Stimulated activated memory B cell treated with anti-CD40 and anti-IgM and Interleukin-4, amounts not matched to agents 10 μg/mL and 1 μg/mL and 100 μg/mL, for 72 hours (primary cell): ENCODE measurements around the gene SMIM26.

Experiments
- ATAC-seq: fragments of 150-1000 bp; cut with Tn5 transposase; 2 replicates; pipeline ENCODE4 v1.10.0; 2021
- H3K27ac Mint-ChIP-seq: one replicate; pipeline ENCODE4 v1.8.0; 2022; ENCODE audit warnings: mild to moderate bottlenecking, mixed read lengths
- H3K27me3 Mint-ChIP-seq: one replicate; pipeline ENCODE4 v1.8.0; 2022; ENCODE audit warnings: mixed read lengths
- H3K36me3 Mint-ChIP-seq: one replicate; pipeline ENCODE4 v1.8.0; 2022; ENCODE audit warnings: mixed read lengths
- H3K4me1 Mint-ChIP-seq: one replicate; pipeline ENCODE4 v1.8.0; 2022; ENCODE audit warnings: mixed read lengths
- H3K4me3 Mint-ChIP-seq: one replicate; pipeline ENCODE4 v1.8.0; 2022; ENCODE audit warnings: mild to moderate bottlenecking, moderate library complexity, mixed read lengths
- H3K9me3 Mint-ChIP-seq: one replicate; pipeline ENCODE4 v1.8.0; 2022; ENCODE audit warnings: mixed read lengths

The SMIM26 gene

DNA sequence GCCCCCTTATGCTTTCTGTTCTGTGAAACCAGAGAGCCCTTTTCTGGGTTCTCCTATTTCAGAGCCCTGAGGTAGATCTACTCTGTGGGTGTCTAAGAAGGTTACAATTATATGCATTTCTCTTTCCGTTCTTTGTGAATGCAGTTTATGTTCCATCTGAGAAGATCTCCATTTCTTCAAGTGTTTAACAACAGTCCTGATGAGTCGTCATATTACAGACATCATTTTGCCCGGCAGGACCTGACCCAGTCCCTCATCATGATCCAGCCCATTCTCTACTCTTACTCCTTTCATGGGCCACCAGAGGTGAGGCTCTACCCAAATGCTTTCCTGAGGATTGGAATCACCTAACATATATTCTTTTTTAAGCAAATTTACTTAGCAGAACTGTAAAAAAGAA lies 18.8 kb upstream of the SMIM26 start:
- H3K27me3 Mint-ChIP-seq, result no peaks in the 10 kb centered on the region

DNA sequence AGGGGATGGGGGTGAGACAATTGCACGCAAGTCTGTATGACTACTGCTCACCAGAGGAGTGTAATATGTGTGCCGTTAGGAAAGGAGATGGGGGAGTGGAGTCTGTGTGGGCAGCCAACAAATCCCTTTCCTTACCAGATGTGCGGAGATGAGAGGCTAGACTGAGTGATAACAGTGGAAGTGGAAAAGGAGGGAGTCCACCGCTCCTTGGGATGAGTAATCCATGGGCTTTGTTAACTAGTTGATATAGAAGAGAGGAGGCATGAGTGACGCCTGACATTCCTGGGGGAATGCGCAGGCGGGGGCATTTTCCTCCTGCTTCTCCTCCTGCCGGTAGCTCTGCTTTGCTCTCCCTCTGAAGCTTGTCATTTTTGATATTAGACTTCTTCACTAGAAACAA lies 13.5 kb upstream of the SMIM26 start:
- H3K27ac Mint-ChIP-seq, result no peak overlapping the region
- ATAC-seq, result no peak

More for the DNA sequence above, 18.8 kb upstream of the SMIM26 start:
- peaks cover 63% of the 10 kb centered on the region for H3K36me3 Mint-ChIP-seq
- no peak overlapping the region for H3K4me3 Mint-ChIP-seq
- no peak overlapping the region for H3K27ac Mint-ChIP-seq
- H3K4me1 Mint-ChIP-seq, result no peaks in the 10 kb centered on the region
- no peak for ATAC-seq
- H3K9me3 Mint-ChIP-seq, result no peaks in the 10 kb centered on the region

DNA sequence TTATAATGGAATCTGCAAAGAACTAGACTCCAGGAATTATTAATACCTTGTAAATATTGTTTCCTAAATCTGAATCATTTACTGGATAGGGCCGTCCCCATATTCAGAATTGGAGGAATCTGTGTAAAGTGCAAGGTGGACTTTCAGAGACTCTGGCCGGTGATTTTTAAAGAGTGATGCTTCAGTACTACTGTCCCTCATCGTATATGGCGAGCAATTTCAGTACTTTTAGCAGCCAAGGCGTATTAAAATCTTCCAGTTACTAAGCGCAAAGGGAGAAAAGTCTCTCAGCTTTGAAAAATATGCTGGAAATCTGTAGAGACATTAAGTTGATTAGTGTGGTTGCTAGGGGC lies 483 bp downstream of the SMIM26 start:
- no peaks in the 10 kb centered on the region for H3K27me3 Mint-ChIP-seq
- H3K27ac Mint-ChIP-seq, result peak overlapping the region; percentile 91
- no peak for ATAC-seq
- H3K4me3 Mint-ChIP-seq, result peak overlapping the region; percentile 83
- peaks cover 10% of the 10 kb centered on the region for H3K9me3 Mint-ChIP-seq
- peaks cover 27% of the 10 kb centered on the region for H3K36me3 Mint-ChIP-seq
- H3K4me1 Mint-ChIP-seq, result peaks cover 26% of the 10 kb centered on the region

More for the DNA sequence above, 13.5 kb upstream of the SMIM26 start:
- H3K36me3 Mint-ChIP-seq, result peaks cover 64% of the 10 kb centered on the region
- no peak overlapping the region for H3K4me3 Mint-ChIP-seq
- no peaks in the 10 kb centered on the region for H3K27me3 Mint-ChIP-seq
- H3K4me1 Mint-ChIP-seq, result no peaks in the 10 kb centered on the region
- H3K9me3 Mint-ChIP-seq, result no peaks in the 10 kb centered on the region

DNA sequence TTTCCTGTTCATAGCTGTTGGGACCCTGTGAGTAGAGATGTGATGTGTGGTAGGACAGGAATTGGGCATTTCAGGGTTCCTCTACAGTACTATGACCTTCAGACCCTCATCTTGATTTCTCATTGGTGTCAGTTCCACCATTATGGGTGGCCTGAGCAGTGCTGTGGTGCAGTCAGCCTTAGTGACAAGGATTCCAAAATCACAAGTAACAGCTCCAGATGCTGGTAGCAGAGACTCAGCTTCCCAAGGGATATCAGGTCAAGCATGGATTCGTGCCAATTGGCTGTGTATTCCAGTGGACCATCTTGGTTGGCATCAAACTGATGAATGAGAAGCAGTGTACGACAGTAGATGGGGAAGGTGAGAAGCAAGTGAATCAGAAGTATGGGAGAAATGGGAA lies 3.8 kb downstream of the SMIM26 start:
- Mint-ChIP-seq H3K27ac (no peak overlapping the region), H3K36me3 (peaks cover 29% of the 10 kb centered on the region), H3K4me1 (peaks cover 26% of the 10 kb centered on the region), H3K9me3 (peaks cover 10% of the 10 kb centered on the region), H3K4me3 (no peak overlapping the region), H3K27me3 (no peaks in the 10 kb centered on the region)
- ATAC-seq, result no peak

DNA sequence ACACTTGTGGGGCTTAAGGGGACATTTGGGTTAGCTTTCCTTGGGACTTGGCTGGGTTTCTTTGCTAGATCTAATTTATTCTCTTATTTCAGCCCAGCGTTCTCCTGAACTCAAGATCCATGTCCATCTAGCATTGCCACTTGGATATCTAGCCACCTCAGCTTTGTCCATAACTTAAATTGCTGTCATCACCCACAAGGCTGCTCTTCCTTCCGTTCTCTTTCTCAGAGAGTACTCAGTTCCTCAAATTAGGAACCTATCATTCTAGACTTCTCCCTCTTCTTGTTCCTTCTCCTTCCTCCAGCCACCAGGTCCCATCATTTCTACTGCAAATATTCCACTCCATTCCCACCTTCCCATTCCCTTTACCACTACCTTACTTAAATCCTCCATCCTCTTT lies 4.3 kb downstream of the SMIM26 start:
- Mint-ChIP-seq H3K4me3 (no peak overlapping the region), H3K27ac (no peak overlapping the region), H3K4me1 (peaks cover 24% of the 10 kb centered on the region), H3K36me3 (peaks cover 29% of the 10 kb centered on the region), H3K9me3 (peaks cover 10% of the 10 kb centered on the region), H3K27me3 (no peaks in the 10 kb centered on the region)
- no peak for ATAC-seq

DNA sequence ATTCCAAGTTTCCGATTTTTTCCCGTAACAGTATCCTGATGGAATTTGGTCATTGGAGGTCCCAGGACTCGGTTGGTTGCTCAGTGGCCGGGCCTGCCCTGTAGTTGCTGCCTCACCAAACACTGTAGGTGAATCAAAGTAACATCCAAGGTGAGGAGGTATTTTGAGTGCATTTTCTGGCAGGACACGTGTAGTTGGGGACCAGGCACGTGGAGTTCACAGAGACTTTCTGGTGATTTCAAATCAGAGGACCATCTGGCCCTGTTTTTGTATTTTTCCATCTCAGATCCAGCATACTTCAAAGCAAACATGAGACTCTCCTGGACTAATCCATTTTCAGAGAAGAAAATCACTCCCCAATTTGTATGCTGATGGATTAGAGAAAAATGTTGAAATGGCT lies 10.7 kb downstream of the SMIM26 start:
- no peaks in the 10 kb centered on the region for H3K9me3 Mint-ChIP-seq
- H3K27me3 Mint-ChIP-seq, result no peaks in the 10 kb centered on the region
- no peak overlapping the region for H3K4me3 Mint-ChIP-seq
- ATAC-seq, result no peak
- no peaks in the 10 kb centered on the region for H3K4me1 Mint-ChIP-seq
- H3K36me3 Mint-ChIP-seq, result peaks cover 4% of the 10 kb centered on the region
- no peak overlapping the region for H3K27ac Mint-ChIP-seq

DNA sequence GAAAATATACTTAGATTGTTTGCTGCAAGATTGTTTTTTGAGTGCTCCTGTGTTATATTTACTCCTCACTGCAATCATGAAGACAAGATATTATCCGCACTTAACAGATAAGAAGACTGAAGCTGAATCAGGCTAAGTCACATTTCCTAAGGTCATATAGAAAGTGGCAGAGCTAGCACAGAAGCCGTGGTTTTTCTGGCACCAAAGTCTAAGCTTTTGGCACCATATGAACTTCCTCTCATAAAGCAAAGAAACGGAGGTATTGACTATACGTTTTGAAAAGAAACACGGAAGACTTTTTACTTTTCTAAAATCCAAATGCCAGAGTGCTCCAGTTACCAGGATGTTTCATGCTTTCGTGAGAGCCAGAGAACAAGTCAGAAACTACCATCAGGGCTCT lies 11.3 kb downstream of the SMIM26 start:
- H3K27ac Mint-ChIP-seq, result no peak overlapping the region
- H3K4me3 Mint-ChIP-seq, result no peak overlapping the region
- no peaks in the 10 kb centered on the region for H3K4me1 Mint-ChIP-seq
- no peaks in the 10 kb centered on the region for H3K9me3 Mint-ChIP-seq
- no peaks in the 10 kb centered on the region for H3K36me3 Mint-ChIP-seq
- peaks cover under 1% of the 10 kb centered on the region for H3K27me3 Mint-ChIP-seq
- no peak for ATAC-seq

DNA sequence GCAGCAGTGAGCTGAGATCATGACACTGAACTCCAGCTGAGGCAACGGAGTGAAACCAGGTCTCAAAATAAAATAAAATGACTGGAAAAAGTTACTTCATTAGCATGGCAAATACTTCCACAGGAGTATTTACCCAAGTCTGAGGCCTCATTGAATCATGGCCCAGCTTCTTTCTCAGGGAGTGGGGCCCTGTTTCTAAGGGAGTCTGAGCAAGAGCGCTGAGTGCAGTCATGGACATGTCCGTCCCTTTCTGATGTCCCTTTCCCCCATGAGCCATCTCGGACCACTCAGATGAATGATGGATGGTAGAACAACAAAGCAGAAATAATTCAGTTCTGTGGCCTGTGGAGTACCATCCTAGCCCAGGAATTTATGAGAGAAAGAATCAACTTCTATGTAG lies 12.8 kb downstream of the SMIM26 start:
- Mint-ChIP-seq H3K4me3 (no peak overlapping the region), H3K4me1 (no peaks in the 10 kb centered on the region), H3K27me3 (peaks cover 10% of the 10 kb centered on the region), H3K27ac (no peak overlapping the region), H3K9me3 (no peaks in the 10 kb centered on the region), H3K36me3 (no peaks in the 10 kb centered on the region)
- no peak for ATAC-seq

DNA sequence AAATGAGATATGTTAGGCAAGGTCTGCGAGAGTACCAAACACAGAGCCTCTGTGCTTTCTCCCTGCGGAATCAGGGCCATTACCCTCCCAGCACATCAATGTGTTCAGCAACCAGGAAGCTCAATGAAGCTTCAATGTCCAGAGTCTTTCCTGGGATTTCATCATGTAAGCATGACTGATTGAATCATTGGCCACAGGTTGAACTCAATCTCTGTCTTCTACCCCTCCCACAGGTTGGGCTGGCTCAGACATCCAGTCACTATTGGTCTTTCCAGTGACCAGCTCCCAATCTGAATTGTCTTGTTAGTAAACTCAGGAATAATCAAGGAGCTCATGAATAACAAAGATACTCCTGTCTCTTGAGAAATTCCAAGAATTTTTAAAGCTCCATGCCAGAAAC lies 17.9 kb downstream of the SMIM26 start:
- Mint-ChIP-seq H3K9me3 (no peaks in the 10 kb centered on the region), H3K27ac (no peak overlapping the region), H3K4me1 (peaks cover 28% of the 10 kb centered on the region), H3K36me3 (no peaks in the 10 kb centered on the region), H3K4me3 (no peak overlapping the region), H3K27me3 (peaks cover 10% of the 10 kb centered on the region)
- ATAC-seq, result no peak

DNA sequence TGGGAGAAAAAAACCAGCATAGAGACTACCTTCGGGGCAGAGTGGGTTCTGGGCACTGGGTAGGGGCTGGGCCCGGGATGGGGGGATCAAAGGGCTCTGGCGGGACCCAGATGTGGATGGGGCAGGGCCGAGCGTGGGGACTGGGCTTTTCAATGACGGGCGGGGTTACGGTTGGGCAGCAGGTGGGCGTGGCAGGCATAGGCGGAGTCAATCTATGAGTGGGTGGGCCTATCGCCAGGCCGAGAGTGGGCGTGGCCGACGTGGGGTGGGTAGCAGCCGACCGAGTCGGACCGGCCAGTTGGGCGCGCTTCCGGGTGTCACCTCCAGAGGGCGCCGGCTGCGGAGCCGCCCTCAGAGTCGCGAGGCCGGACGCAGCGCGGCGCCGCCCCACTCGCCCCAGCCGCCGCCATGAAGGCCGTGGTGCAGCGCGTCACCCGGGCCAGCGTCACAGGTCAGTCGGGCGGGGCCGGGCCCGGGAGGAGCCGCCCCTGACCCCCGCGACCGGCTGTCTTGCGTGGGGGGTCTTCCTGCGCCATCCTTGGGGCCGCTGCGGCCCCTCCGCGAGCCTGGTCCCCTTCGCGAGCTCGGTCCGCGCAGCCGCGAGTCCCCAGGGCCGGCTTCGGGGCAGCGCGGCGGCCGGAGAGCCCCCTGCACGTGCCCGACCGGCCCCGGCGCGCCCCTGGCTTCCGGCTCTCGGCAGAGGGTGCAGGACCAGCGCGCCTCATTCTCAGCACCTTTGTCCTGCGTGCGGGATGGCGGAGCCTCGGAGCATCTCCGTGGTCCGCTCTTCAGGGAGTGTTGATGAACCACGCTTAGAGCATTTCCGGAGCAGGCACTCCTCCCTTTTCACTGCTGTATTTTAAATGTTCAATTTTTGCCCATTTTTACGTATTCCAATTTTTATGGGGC lies 20.7 kb downstream of the SMIM26 start, which contains the start of gene DTD1:
TSS of gene DTD1 (plus strand) at position 390 of the 909 bp plus-strand sequence. CDS start at position 409, 19 bp downstream.
- peak; percentile 94 for ATAC-seq
- H3K27me3 Mint-ChIP-seq, result peaks cover 10% of the 10 kb centered on the region
- peak within 1 kb of the TSS; percentile 73 for H3K27ac Mint-ChIP-seq
- H3K9me3 Mint-ChIP-seq, result no peaks in the 10 kb centered on the region
- no peaks in the 10 kb centered on the region for H3K36me3 Mint-ChIP-seq
- H3K4me1 Mint-ChIP-seq, result peaks cover 28% of the 10 kb centered on the region
- peak within 1 kb of the TSS; percentile 90 for H3K4me3 Mint-ChIP-seq

DNA sequence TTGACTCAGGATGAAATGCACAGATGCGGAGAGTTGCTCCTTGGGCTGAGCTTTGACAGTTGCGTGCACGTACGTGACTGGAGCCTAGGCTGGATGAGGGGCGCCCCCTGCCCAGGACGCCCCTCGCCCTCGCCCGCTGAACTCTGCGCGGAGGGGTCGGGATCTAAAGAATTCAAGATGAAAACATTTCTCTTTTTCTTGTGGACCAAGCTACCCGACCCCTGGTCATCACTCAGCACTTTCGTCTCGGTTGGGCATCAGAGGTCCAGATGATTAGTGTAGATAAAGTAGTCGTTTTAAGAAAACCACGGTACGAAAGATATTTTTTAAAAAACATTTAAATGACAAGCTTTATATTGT lies 21.3 kb downstream of the SMIM26 start:
- peak overlapping the region; percentile 73 for H3K27ac Mint-ChIP-seq
- peaks cover 10% of the 10 kb centered on the region for H3K27me3 Mint-ChIP-seq
- peak; percentile 3 for ATAC-seq
- no peaks in the 10 kb centered on the region for H3K9me3 Mint-ChIP-seq
- H3K36me3 Mint-ChIP-seq, result peaks cover 2% of the 10 kb centered on the region
- peak overlapping the region; percentile 83 for H3K4me3 Mint-ChIP-seq
- peaks cover 33% of the 10 kb centered on the region for H3K4me1 Mint-ChIP-seq

DNA sequence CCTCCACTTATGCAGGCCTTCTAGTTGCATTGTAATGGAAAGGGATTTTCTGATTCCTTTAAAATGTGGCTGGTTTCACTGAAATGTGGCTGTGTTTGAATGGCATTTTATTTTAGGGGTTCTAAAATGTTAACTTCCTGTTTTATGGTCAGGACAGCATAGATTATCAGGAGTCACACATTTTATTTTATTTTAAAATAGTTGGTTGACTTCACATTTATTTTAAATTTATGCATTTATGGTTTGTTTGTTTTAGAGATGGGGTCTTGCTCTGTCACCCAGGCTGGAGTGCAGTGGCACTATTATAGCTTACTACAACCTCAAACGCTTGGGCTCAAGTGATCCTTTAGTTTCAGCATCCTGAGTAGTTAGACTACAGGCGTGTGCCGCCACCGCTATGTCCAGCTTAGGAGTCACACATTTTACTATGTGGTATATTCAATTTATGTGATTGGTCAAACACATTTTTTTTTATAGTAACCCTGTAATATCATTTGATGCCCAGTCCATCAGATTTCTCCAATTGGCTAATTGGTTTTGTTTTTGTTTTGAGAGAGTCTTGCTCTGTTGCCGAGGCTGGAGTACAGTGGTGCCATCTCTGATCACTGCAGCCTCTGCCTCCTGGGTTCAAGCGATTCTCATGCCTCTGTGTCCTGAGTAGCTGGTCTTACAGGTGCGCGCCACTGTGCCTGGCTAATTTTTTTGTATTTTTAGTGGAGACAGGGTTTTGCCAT lies 22.9 kb downstream of the SMIM26 start:
- Mint-ChIP-seq H3K4me1 (peaks cover 36% of the 10 kb centered on the region), H3K27me3 (no peaks in the 10 kb centered on the region), H3K27ac (peak overlapping the region; percentile 73), H3K4me3 (peak overlapping the region; percentile 8), H3K9me3 (no peaks in the 10 kb centered on the region), H3K36me3 (peaks cover 6% of the 10 kb centered on the region)
- ATAC-seq, result no peak

DNA sequence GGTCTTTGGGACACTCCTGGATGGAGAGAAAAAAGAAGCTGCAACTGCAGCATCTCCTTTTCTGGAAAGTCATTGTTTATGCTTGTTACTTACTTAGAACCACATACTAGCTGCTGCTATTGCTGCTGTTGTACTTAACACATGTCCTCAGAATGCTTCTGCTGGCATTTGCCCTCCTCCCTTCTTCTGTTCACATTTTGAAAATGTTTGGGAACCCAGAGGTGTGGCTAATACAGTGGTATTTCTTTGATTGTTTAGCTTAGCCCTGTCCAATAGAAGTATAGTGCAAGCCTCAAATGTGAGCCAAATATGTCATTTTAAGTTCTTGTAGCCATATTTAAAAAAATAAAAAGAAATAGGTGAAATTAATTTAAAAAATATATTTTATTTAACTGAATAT lies 29.0 kb downstream of the SMIM26 start:
- no peak overlapping the region for H3K27ac Mint-ChIP-seq
- peaks cover 45% of the 10 kb centered on the region for H3K36me3 Mint-ChIP-seq
- peaks cover 9% of the 10 kb centered on the region for H3K4me1 Mint-ChIP-seq
- no peak overlapping the region for H3K4me3 Mint-ChIP-seq
- no peaks in the 10 kb centered on the region for H3K27me3 Mint-ChIP-seq
- no peaks in the 10 kb centered on the region for H3K9me3 Mint-ChIP-seq
- ATAC-seq, result no peak

DNA sequence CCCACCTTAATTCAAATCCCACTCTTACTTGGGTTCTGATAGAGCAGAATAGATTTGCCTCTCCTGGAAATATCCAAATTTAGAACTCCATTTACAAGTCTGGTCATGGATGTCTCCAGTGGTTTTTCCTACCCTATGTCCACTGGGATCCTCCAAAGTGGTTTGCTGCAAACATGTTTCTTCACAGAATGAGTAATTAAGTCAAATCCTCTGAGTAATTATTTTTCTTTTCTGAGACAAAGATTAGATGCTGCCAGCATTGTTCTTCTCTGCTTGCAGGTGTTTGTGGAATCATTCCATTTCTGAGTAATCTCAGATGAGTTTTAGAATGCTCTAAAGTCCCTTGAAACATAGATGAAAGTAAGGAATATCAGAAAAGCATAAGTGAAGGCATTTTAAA lies 42.5 kb downstream of the SMIM26 start:
- no peaks in the 10 kb centered on the region for H3K27me3 Mint-ChIP-seq
- H3K4me3 Mint-ChIP-seq, result no peak overlapping the region
- H3K36me3 Mint-ChIP-seq, result peaks cover 33% of the 10 kb centered on the region
- no peak for ATAC-seq
- no peak overlapping the region for H3K27ac Mint-ChIP-seq
- no peaks in the 10 kb centered on the region for H3K9me3 Mint-ChIP-seq
- peaks cover 9% of the 10 kb centered on the region for H3K4me1 Mint-ChIP-seq

DNA sequence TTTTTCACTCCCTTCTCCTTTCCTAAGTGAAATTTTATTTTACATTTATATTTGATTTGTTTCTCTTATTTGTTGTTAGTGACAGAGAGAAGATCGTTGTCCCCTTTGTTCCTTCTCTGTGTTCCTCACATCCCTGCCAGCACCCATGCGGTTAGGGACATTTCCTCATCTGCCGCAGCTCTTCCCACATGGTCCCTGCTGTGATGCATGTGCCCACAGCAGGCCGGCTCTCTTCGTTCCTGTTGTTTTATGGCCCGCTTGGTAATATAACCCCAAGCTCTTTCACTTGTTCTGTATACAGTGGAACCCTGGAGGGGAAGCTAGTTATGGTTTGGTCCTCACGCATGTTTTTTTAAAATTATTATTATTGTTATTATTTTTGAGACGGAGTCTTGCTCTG lies 44.3 kb downstream of the SMIM26 start:
- no peaks in the 10 kb centered on the region for H3K9me3 Mint-ChIP-seq
- no peak overlapping the region for H3K27ac Mint-ChIP-seq
- H3K4me3 Mint-ChIP-seq, result no peak overlapping the region
- H3K4me1 Mint-ChIP-seq, result peaks cover 13% of the 10 kb centered on the region
- H3K36me3 Mint-ChIP-seq, result peaks cover 43% of the 10 kb centered on the region
- no peak for ATAC-seq
- no peaks in the 10 kb centered on the region for H3K27me3 Mint-ChIP-seq

DNA sequence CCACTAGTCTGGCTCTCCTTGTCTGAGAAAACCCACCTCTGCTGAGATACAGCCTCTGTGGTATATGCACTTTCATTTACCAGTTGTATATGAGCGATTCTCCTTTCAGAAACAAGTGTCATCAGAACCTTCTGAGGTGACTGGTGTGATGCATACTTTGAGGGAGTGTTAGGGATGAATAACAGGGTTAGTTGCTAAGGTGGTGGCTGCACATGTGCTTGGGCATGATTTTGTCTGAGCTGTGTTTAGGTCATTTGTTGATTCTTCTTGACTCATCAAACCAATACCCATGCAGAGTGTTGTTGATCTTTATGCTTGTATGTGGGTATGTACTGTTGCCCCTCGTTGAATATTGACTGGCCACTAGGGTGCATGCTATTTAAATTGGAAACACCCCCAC lies 46.3 kb downstream of the SMIM26 start:
- ATAC-seq, result no peak
- peaks cover 58% of the 10 kb centered on the region for H3K36me3 Mint-ChIP-seq

More for the DNA sequence above, 46.3 kb downstream of the SMIM26 start:
- peaks cover 7% of the 10 kb centered on the region for H3K4me1 Mint-ChIP-seq
- H3K4me3 Mint-ChIP-seq, result no peak overlapping the region
- no peaks in the 10 kb centered on the region for H3K27me3 Mint-ChIP-seq
- H3K9me3 Mint-ChIP-seq, result no peaks in the 10 kb centered on the region
- H3K27ac Mint-ChIP-seq, result no peak overlapping the region
